Measurements from ENCODE around the gene TCF19.

DNA sequence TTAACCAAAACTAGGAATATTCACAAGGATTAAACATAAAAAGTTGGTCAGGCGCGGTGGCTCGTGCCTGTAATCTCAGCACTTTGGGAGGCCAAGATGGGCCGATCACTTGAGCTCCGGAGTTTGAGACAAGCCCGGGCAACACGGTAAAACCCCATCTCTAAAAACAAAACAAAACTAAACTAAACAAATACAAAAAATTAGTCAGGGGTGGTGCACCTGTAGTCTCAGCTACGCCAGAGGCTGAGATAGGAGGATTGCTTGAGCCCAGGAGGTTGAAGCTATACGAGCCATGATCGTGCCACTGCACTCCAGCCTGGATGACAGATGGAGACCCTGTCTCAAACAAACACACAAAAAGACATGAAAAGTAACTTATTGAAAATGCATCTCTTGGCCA, 22.7 kb upstream of the TCF19 start:
- TF ChIP-seq, protein P1, sequence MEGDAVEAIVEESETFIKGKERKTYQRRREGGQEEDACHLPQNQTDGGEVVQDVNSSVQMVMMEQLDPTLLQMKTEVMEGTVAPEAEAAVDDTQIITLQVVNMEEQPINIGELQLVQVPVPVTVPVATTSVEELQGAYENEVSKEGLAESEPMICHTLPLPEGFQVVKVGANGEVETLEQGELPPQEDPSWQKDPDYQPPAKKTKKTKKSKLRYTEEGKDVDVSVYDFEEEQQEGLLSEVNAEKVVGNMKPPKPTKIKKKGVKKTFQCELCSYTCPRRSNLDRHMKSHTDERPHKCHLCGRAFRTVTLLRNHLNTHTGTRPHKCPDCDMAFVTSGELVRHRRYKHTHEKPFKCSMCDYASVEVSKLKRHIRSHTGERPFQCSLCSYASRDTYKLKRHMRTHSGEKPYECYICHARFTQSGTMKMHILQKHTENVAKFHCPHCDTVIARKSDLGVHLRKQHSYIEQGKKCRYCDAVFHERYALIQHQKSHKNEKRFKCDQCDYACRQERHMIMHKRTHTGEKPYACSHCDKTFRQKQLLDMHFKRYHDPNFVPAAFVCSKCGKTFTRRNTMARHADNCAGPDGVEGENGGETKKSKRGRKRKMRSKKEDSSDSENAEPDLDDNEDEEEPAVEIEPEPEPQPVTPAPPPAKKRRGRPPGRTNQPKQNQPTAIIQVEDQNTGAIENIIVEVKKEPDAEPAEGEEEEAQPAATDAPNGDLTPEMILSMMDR (conservative IDR thresholded peaks at IDR 0.05 in 1 of 2, IDR thresholded peaks at IDR 0.05 in 1 of 2; ENCODE audit: low read depth in 1 of 2, low read length in 2 of 2), result no peak
- TF ChIP-seq EZH2 (IDR thresholded peaks at IDR 0.05; ENCODE audit: low read length, missing control alignments), result no peak

Data from fibroblast of lung (primary cell).